Smooth muscle cell (in vitro differentiated cells): Measurements from ENCODE around the gene DLX4. TPM values are rescaled to one million over a fixed set of nuclear protein-coding genes. Genes with fewer than 3 reads are reported as not detected.

ENCODE experiments used
- DNase-seq: peaks from one replicate; lab custom pipeline; 2025; ENCODE audit not compliant: unreplicated experiment; lab: John Stamatoyannopoulos, UW
- H2AFZ ChIP-seq: fragments of 200-600 bp; sonication (generic); 2 replicates; pipeline ENCODE4 v1.6.0; 2016; ENCODE audit warnings: antibody characterized with exemption, low read depth, mild to moderate bottlenecking
- H3F3A ChIP-seq: fragments of 200-600 bp; sonication (generic); 2 replicates; pipeline ENCODE4 v1.6.0; 2017; ENCODE audit warnings: antibody characterized with exemption, low read depth
- H3K27ac ChIP-seq: fragments of 200-600 bp; sonication (generic); 2 replicates; pipeline ENCODE4 v1.5.1; 2016; ENCODE audit warnings: low read depth, mild to moderate bottlenecking
- H3K27me3 ChIP-seq: fragments of 200-600 bp; sonication (generic); 2 replicates; pipeline ENCODE4 v1.6.1; 2016; ENCODE audit warnings: low read depth, mild to moderate bottlenecking
- H3K36me3 ChIP-seq: fragments of 200-600 bp; sonication (generic); 2 replicates; pipeline ENCODE4 v1.5.1; 2016; ENCODE audit warnings: low read depth
- H3K4me1 ChIP-seq: fragments of 200-600 bp; sonication (generic); 2 replicates; pipeline ENCODE4 v1.5.1; 2016; ENCODE audit warnings: low read depth
- H3K4me2 ChIP-seq: fragments of 200-600 bp; sonication (generic); 2 replicates; pipeline ENCODE4 v1.6.0; 2016; ENCODE audit warnings: mild to moderate bottlenecking
- H3K4me3 ChIP-seq: fragments of 200-600 bp; sonication (generic); 2 replicates; pipeline ENCODE4 v1.5.1; 2016; ENCODE audit warnings: mild to moderate bottlenecking
- H3K79me2 ChIP-seq: fragments of 200-600 bp; sonication (generic); 2 replicates; pipeline ENCODE4 v1.6.0; 2016; ENCODE audit warnings: low read depth, mild to moderate bottlenecking
- H3K9ac ChIP-seq: fragments of 200-600 bp; sonication (generic); 2 replicates; pipeline ENCODE4 v1.6.0; 2016; ENCODE audit warnings: low read depth
- H3K9me3 ChIP-seq: fragments of 200-600 bp; sonication (generic); replicated peaks from 2 replicates; pipeline ENCODE4 v1.5.1; 2016; ENCODE audit warnings: low read depth
- H4K20me1 ChIP-seq: fragments of 200-600 bp; sonication (generic); 2 replicates; pipeline ENCODE4 v1.6.0; 2016; ENCODE audit warnings: low read depth
- CTCF ChIP-seq: fragments of 200-600 bp; sonication (generic); IDR thresholded peaks from 2 replicates; pipeline ENCODE4 v1.5.1; 2017; ENCODE audit warnings: borderline replicate concordance, mild to moderate bottlenecking, antibody characterized with exemption; ENCODE audit not compliant: insufficient read depth, poor library complexity, severe bottlenecking
- WGBS: methylation state at CpG from one replicate; pipeline ENCODE4 v1.1.7; 2016; ENCODE audit warnings: low lambda C conversion rate; 5-methylcytosine and 5-hydroxymethylcytosine counted together
- polyA plus RNA-seq: library from polyadenylated mRNA; unstranded; fragments of >200 nt; fragmentation: Nextera tagmentation; extraction: Ambion mirVana; gene quantifications from 2 replicates; pipeline ENCODE4 v1.2.1, GENCODE V29; 2016
- total RNA-seq: library from RNA; depleted of rRNA; stranded (reverse); fragments of >200 nt; gene quantifications from 2 replicates; pipeline ENCODE4 v1.2.3, GENCODE V29; 2014

Gene DLX4
- total and polyA plus RNA-seq, 2 experiments from 2014 or later = 0.19 TPM; not detected in 1

- Histone ChIP-seq H3K9me3 (no peaks in the 10 kb centered on the region), H4K20me1 (no peaks in the 10 kb centered on the region), H3K4me2 (peak overlapping the region; percentile 52), H3K4me3 (no peak overlapping the region), H3K4me1 (peaks cover 29% of the 10 kb centered on the region), H3K9ac (no peak overlapping the region), H3F3A (no peaks in the 10 kb centered on the region), H3K36me3 (no peaks in the 10 kb centered on the region), H3K79me2 (no peaks in the 10 kb centered on the region), H3K27me3 (peaks cover 76% of the 10 kb centered on the region), H3K27ac (no peak overlapping the region), H2AFZ (no peak overlapping the region)
- no peak for TF ChIP-seq CTCF
- DNase-seq = no peak
- 4% methylated on average over 52 of the region's 52 CpGs for WGBS
Measured at GRCh38 chr17:49963626-49964302, 5.2 kb upstream of the DLX4 start.

GRCh38 chr17:49964303-49964768, 4.7 kb upstream of the DLX4 start:
- H3K9me3 ChIP-seq = no peaks in the 10 kb centered on the region
- H3F3A ChIP-seq = no peaks in the 10 kb centered on the region
- peak overlapping the region; percentile 52 for H3K4me2 ChIP-seq
- H3K79me2 ChIP-seq = no peaks in the 10 kb centered on the region
- no peaks in the 10 kb centered on the region for H3K36me3 ChIP-seq
- H4K20me1 ChIP-seq = no peaks in the 10 kb centered on the region
- H2AFZ ChIP-seq = no peak overlapping the region
- peaks cover 82% of the 10 kb centered on the region for H3K27me3 ChIP-seq
- H3K4me3 ChIP-seq = no peak overlapping the region
- H3K9ac ChIP-seq = no peak overlapping the region
- no peak for DNase-seq
- peaks cover 34% of the 10 kb centered on the region for H3K4me1 ChIP-seq
- WGBS = 2% methylated on average over 18 of the region's 18 CpGs
- TF ChIP-seq CTCF = no peak
- no peak overlapping the region for H3K27ac ChIP-seq

- Histone ChIP-seq H3K27me3 (peaks cover 88% of the 10 kb centered on the region), H3K4me2 (peak overlapping the region; percentile 52), H3K36me3 (no peaks in the 10 kb centered on the region), H4K20me1 (no peaks in the 10 kb centered on the region), H3F3A (no peaks in the 10 kb centered on the region), H3K4me1 (peaks cover 37% of the 10 kb centered on the region), H3K9ac (no peak overlapping the region), H3K9me3 (no peaks in the 10 kb centered on the region), H2AFZ (no peak overlapping the region), H3K79me2 (no peaks in the 10 kb centered on the region), H3K4me3 (no peak overlapping the region), H3K27ac (no peak overlapping the region)
- WGBS = 3% methylated on average over 52 of the region's 52 CpGs
- TF ChIP-seq CTCF = no peak
- no peak for DNase-seq
Measured at GRCh38 chr17:49964769-49965523, 4.0 kb upstream of the DLX4 start.

- H3K36me3 ChIP-seq = no peaks in the 10 kb centered on the region
- H3K4me3 ChIP-seq = no peak overlapping the region
- H3K9ac ChIP-seq = no peak overlapping the region
- WGBS = 4% methylated on average over 15 of the region's 16 CpGs
- H3K27me3 ChIP-seq = peaks cover 93% of the 10 kb centered on the region
- no peak overlapping the region for H2AFZ ChIP-seq
- no peaks in the 10 kb centered on the region for H3K9me3 ChIP-seq
- no peak overlapping the region for H3K27ac ChIP-seq
- no peak for DNase-seq
- H3K4me2 ChIP-seq = no peak overlapping the region
- H3K4me1 ChIP-seq = peaks cover 37% of the 10 kb centered on the region
- no peaks in the 10 kb centered on the region for H3K79me2 ChIP-seq
- H3F3A ChIP-seq = no peaks in the 10 kb centered on the region
- TF ChIP-seq CTCF = no peak
- H4K20me1 ChIP-seq = no peaks in the 10 kb centered on the region
Measured at GRCh38 chr17:49965524-49965909, 3.5 kb upstream of the DLX4 start.
